Keratinocyte (primary cell): ENCODE measurements around the gene KLLN.

ENCODE experiments used
- CTCF ChIP-seq, 3 experiments: IDR thresholded peaks in 1 of 3; conservative IDR thresholded peaks in 1 of 3; optimal IDR thresholded peaks in 1 of 3; 2 replicates in 2 of 3; 3 replicates in 1 of 3; pipeline versions ENCODE3 to v1.5.1; 2011; ENCODE audit warnings: low read length in 3 of 3, mild to moderate bottlenecking in 3 of 3, moderate library complexity in 2 of 3, control low read depth in 1 of 3, inconsistent platforms in 1 of 3; ENCODE audit not compliant: insufficient read depth in 2 of 3; ENCODE audit errors: extremely low read depth in 1 of 3
- EZH2 ChIP-seq: IDR thresholded peaks from one replicate; pipeline ENCODE4 v1.6.1; 2012; ENCODE audit warnings: inconsistent platforms, mild to moderate bottlenecking, low read length, moderate library complexity

- TF ChIP-seq CTCF (optimal IDR thresholded peaks at IDR 0.05 in 1 of 3, IDR thresholded peaks at IDR 0.05 in 1 of 3, conservative IDR thresholded peaks at IDR 0.05 in 1 of 3; ENCODE audit: extremely low read depth in 1 of 3, insufficient read depth in 2 of 3, low read length in 3 of 3): no peak
- TF ChIP-seq EZH2: no peak
These were observed 32.1 kb upstream of the KLLN start for GRCh38 chr10:87895430-87895829.
